Stomach smooth muscle (tissue), 2 donors: ENCODE results near the gene LCE3D.
"Not testable (repeated sequence)": the region's sequence is repeated elsewhere in the genome, so short reads cannot be mapped to it uniquely, and the experiment has no call there.

Experiments
- H3K27ac ChIP-seq: one replicate; pipeline ENCODE4 v1.7.0; 2013; ENCODE audit warnings: mild to moderate bottlenecking, low read length, inconsistent platforms
- H3K27me3 ChIP-seq, 2 donors: one replicate each; pipeline ENCODE4 v1.7.0; 2013; ENCODE audit warnings: low read length in 2 of 2; ENCODE audit not compliant: insufficient read depth in 2 of 2, control insufficient read depth in 1 of 2
- H3K36me3 ChIP-seq, 2 donors: one replicate each; pipeline ENCODE4 v1.7.0; 2013; ENCODE audit warnings: low read length in 2 of 2; ENCODE audit not compliant: control insufficient read depth in 2 of 2, insufficient read depth in 2 of 2
- H3K4me1 ChIP-seq: one replicate; pipeline ENCODE4 v1.7.0; 2013; ENCODE audit warnings: low read length; ENCODE audit not compliant: control insufficient read depth, insufficient read depth
- H3K4me3 ChIP-seq, 2 donors: one replicate each; pipeline ENCODE4 v1.7.0; 2013; ENCODE audit warnings: low read length in 2 of 2
- H3K9ac ChIP-seq, 2 donors: one replicate each; pipeline ENCODE4 v1.7.0; 2013; ENCODE audit warnings: low read length in 2 of 2, mild to moderate bottlenecking in 1 of 2
- H3K9me3 ChIP-seq, 2 donors: one replicate each; pipeline ENCODE4 v1.7.0; 2013; ENCODE audit warnings: low read length in 2 of 2; ENCODE audit not compliant: control insufficient read depth in 2 of 2
- donor health status: healthy.
- donor health status: Pancreatic carcinoma.

The LCE3D gene

DNA sequence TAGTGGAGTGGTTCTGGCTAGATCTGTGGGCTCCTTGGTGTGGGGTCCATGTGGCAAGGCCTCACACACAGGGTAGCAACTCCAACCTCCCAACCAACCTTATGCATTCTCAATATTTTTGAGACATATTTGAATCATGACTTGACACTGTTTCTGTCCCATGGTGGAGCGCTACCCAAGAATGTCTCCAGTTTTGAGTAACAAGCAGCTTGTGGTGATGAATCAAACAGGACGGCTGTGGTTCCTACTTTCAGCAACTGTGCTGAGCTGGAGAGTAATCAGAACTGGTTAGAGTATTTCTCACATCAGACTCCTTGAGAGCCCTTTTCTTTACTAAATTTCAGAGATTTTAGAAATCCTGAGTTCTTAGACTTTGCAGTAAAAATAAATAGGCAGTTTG is 3.1 kb downstream of the LCE3D start:
- Histone ChIP-seq H3K4me3 (no peak overlapping the region), H3K4me1 (no peaks in the 10 kb centered on the region), H3K9ac (no peak overlapping the region), H3K27me3 (peaks cover 0 to 2% of the 10 kb centered on the region in 2 donors), H3K36me3 (no peaks in the 10 kb centered on the region), H3K9me3 (no peaks in the 10 kb centered on the region), H3K27ac (no peak overlapping the region)

DNA sequence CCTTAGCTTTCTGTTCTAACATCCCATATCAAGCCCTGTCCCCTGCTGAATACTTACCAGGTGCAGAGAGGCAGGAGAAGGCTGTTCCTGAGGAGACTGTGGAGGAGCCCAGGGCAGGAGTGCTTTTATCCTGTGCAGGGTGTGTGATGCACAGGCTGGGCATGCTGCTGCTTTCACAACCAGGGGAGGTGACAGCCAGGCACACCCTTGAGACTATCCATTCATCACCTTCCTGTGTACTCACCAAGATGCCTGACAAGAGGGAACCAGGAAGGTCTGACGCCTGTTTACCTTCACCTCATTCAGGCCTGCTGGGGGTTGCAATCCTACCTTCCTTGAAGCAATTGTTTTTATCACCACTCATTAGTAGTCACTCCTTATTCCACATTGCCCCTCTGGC is 13.6 kb downstream of the LCE3D start, which contains the start of gene LCE3E:
LCE3E (minus strand) TSS at position 100 of the 400 bp plus-strand sequence. CDS start 572 bp downstream, outside the sequence.
- Histone ChIP-seq H3K4me1 (no peaks in the 10 kb centered on the region), H3K9ac (no peak within 1 kb of the TSS), H3K36me3 (no peaks in the 10 kb centered on the region), H3K27ac (no peak within 1 kb of the TSS), H3K4me3 (no peak within 1 kb of the TSS), H3K9me3 (peaks cover 2 to 3% of the 10 kb centered on the region in 2 donors), H3K27me3 (no peaks in the 10 kb centered on the region)

DNA sequence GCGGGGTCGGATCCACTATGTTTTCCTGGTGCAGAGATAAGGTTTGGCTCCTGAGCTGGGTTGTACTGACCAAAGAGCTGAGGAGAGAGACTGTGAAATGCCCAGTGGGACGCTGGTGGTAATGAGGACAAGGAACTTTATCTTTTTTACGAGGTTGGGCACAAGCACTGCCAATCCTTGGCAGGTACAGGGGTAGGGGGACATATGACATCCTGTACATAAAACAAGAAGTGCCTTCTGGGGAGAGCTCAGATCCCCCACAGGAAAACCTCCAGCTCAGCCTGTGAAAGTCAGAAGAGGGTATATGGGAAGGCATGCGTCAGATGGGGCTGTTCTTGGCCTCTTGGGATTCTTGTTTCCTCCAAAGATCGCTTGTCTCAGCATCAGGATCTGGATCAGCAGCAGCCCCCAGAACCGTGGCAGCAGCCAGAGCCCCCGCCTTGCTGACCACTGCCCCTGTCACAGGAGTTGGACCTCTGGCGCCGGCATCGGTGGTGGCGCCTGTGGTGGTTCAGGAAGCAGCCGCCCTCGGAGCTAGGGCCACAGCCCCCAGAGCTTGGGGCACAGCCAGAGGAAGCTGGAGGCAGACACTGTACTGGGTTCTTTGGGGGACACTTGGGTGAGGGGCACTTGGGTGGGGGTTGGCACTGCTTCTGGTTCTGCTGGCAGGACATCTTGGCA is 14.6 kb downstream of the LCE3D start:
- no peak overlapping the region for H3K4me3 ChIP-seq
- no peak overlapping the region for H3K27ac ChIP-seq
- no peaks in the 10 kb centered on the region for H3K36me3 ChIP-seq
- H3K9ac ChIP-seq: no peak overlapping the region
- H3K9me3 ChIP-seq: peaks cover 2 to 3% of the 10 kb centered on the region in 2 donors
- H3K27me3 ChIP-seq: no peaks in the 10 kb centered on the region
- H3K4me1 ChIP-seq: no peaks in the 10 kb centered on the region

DNA sequence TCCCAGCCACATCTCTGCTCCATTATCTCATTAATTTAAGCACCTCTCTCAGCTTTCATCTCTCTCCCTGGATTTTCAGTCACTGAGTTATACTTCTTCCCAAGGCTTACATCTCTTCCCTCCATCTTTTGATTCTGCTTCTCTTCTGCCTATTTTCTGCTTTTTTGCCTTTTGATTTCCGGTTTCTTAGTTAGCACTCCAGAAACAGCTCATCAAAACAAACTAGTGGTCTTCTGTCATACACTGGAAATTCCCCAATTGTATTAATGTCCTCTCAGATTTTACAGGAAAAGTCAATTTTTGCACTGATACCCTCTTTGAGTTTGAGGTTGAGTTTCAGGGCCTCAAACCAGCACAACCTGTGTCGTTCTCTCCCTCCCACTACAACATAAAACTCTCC is 15.2 kb downstream of the LCE3D start:
- H3K27me3 ChIP-seq: no peaks in the 10 kb centered on the region
- no peak overlapping the region for H3K9ac ChIP-seq
- H3K36me3 ChIP-seq: no peaks in the 10 kb centered on the region
- no peak overlapping the region for H3K4me3 ChIP-seq
- H3K9me3 ChIP-seq: peaks cover 2 to 3% of the 10 kb centered on the region in 2 donors
- no peaks in the 10 kb centered on the region for H3K4me1 ChIP-seq
- H3K27ac ChIP-seq: no peak overlapping the region

DNA sequence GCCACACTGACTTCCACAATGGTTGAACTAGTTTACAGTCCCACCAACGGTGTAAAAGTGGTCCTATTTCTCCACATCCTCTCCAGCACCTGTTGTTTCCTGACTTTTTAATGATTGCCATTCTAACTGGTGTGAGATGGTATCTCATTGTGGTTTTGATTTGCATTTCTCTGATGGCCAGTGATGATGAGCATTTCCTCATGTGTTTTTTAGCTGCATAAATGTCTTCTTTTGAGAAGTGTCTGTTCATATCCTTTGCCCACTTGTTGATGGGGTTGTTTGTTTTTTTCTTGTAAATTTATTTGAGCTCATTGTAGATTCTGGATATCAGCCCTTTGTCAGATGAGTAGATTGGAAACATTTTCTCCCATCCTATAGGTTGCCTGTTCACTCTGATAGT is 32.0 kb downstream of the LCE3D start:
- H3K9me3 ChIP-seq, H3K4me1 ChIP-seq, H3K27ac ChIP-seq, H3K4me3 ChIP-seq, H3K27me3 ChIP-seq, H3K9ac ChIP-seq, H3K36me3 ChIP-seq: not testable (repeated sequence)

DNA sequence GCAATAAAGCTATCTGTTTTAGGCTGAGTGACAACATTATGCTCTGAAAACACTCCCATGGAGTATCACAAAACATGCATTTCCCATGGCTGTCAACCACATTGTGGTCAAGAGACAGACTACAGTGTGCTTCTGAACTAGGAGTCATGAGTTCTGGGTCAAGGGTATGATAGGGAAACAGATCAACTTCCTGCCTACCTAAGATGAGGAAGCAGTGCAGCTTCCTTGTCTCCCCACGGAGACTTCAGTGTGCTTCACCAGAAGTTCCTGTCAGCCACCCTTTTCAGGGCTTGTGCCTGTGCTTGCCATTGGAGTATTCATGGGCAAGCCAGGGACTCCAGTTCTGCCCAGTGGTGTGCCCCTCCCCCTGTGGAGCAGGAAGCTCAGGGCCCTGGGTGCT is 33.6 kb downstream of the LCE3D start:
- no peak overlapping the region for H3K27ac ChIP-seq
- no peak overlapping the region for H3K9ac ChIP-seq
- no peaks in the 10 kb centered on the region for H3K9me3 ChIP-seq
- no peaks in the 10 kb centered on the region for H3K36me3 ChIP-seq
- H3K27me3 ChIP-seq: no peaks in the 10 kb centered on the region
- H3K4me1 ChIP-seq: no peaks in the 10 kb centered on the region
- H3K4me3 ChIP-seq: no peak overlapping the region

DNA sequence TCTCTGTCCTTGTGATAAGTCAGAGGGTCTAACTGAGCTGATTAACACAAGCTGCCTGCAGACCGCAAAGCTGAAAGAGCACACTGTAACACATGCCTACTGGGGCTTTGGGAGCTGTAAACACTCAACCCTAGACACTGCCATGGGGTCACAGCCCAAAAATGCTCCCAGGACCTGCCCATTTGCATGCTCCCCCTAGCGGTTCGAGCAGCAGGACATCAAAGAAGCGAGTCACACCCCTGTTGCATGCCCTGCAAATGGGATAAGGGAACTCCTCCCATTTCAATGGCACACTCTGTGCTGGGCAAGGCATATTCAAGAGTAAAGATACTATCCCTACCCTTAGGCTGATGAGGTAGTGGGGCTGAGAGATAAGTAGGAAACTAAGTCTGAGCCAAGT is 36.5 kb downstream of the LCE3D start:
- Histone ChIP-seq H3K9ac (no peak overlapping the region), H3K27ac (no peak overlapping the region), H3K9me3 (peaks cover 0 to 2% of the 10 kb centered on the region in 2 donors), H3K4me1 (no peaks in the 10 kb centered on the region), H3K4me3 (no peak overlapping the region), H3K27me3 (no peaks in the 10 kb centered on the region), H3K36me3 (no peaks in the 10 kb centered on the region)

DNA sequence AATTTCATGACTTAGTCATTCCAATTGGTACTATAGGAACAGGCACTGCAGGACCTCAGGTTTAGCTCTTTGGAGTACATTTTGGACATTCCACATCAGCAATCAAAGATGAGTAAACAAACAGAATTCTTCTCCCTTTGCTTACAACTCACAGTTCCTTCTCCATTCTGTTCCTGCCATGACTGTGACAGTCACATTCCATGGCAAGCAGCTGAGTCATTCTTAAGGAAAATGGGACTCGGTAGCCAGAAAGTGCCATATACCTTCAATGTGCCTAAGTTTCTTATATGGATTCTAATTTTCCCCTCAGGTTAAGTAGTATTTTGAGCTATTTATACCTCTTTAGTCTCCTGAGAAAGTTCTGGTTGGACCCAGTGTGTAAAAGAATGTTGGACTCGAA is 40.4 kb downstream of the LCE3D start:
- no peak overlapping the region for H3K9ac ChIP-seq
- no peaks in the 10 kb centered on the region for H3K36me3 ChIP-seq
- no peak overlapping the region for H3K27ac ChIP-seq
- no peaks in the 10 kb centered on the region for H3K27me3 ChIP-seq
- H3K9me3 ChIP-seq: peaks cover 0 to 2% of the 10 kb centered on the region in 2 donors
- no peak overlapping the region for H3K4me3 ChIP-seq
- H3K4me1 ChIP-seq: no peaks in the 10 kb centered on the region

DNA sequence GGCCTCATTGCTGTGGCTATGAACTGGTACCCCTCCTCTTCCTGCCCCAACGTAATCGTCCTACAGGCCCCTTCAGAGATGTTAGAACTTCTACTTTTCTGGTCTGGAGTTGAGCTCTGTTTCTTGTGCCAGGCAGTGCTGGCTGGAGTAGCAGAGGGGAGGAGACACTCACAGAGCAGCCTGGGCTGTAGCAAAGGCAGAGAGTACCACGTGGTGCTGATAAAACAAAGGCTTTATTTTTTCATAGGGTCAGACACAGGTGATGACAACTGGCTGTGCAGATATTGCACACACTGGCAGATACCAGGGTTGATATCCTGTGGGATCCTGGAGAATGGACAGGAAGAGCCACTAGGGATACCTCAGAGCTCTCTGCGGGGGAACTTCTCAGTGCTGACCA is 42.8 kb downstream of the LCE3D start:
- no peaks in the 10 kb centered on the region for H3K27me3 ChIP-seq
- peaks cover 2 to 3% of the 10 kb centered on the region in 2 donors for H3K9me3 ChIP-seq
- no peak overlapping the region for H3K9ac ChIP-seq
- H3K36me3 ChIP-seq: no peaks in the 10 kb centered on the region
- no peak overlapping the region for H3K27ac ChIP-seq
- no peaks in the 10 kb centered on the region for H3K4me1 ChIP-seq
- H3K4me3 ChIP-seq: no peak overlapping the region

DNA sequence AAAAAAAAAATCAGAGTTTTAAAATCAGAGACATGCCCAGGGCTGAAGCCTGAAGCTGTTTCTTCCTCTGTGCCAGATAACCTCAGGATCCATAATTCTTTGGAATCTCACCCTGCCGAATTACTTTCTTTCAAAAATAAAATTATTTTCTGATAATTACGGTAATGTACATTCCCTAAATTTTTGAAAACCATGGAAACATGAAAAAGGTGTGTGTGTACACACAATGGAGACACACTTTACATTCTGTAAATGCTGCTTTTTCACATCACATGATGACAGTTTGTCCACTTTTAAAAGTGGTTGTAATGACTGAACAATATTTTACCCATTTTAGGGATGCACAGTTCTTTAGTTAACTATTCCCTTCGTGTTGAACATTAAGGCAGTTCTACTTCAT is 44.5 kb downstream of the LCE3D start:
- H3K36me3 ChIP-seq: no peaks in the 10 kb centered on the region
- no peak overlapping the region for H3K4me3 ChIP-seq
- H3K4me1 ChIP-seq: no peaks in the 10 kb centered on the region
- no peak overlapping the region for H3K9ac ChIP-seq
- H3K9me3 ChIP-seq: peaks cover 4 to 7% of the 10 kb centered on the region in 2 donors
- H3K27me3 ChIP-seq: no peaks in the 10 kb centered on the region
- no peak overlapping the region for H3K27ac ChIP-seq

DNA sequence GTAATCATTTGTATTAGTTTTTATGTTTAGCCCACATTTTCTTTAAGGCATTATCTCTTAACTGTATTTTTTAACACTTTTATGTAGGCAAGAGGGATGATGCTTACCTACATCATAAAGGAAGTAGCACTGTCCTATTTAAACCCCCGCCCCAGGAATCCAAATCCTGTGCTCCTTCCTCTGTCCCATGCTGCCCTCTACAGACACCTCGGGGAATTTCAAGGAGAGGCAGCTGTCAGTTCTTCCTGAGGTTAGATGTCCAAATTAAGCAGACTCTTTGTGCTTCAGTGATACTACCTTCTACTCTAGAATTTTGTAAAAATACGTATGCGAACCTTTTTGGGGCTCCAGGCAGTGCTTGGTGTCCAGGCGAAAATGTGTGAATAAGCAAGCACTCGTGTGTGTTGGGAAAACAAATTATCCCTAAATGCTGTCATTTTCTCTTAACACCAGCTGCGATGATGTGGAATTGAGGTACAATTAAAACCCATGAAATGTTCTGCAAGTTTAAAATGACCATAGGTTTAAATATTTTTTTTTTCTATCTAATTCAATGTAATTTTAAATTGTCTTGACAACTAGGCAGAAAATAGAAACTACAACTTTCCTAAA is 46.9 kb downstream of the LCE3D start:
- Histone ChIP-seq H3K9ac (no peak overlapping the region), H3K4me3 (no peak overlapping the region), H3K27ac (no peak overlapping the region), H3K27me3 (no peaks in the 10 kb centered on the region), H3K4me1 (no peaks in the 10 kb centered on the region), H3K9me3 (peaks cover 2 to 7% of the 10 kb centered on the region in 2 donors), H3K36me3 (no peaks in the 10 kb centered on the region)
